Endothelial cell of umbilical vein (primary cell): ENCODE measurements around the gene ZNF384. TPM values are rescaled to one million over a fixed set of nuclear protein-coding genes. Genes with fewer than 3 reads are reported as not detected.

Experiments
- BruUV-seq: library from RNA; stranded (reverse); fragments of 400-500 nt; replicated peaks from 2 replicates; lab custom pipeline; 2021; lab: Mats Ljungman, UMichigan
- CTCF ChIA-PET: fragments of 300-600, 350-600 bp; sonication (Branson Sonifier 250); formaldehyde crosslinking; loops from one replicate; lab custom pipeline; 2021; ENCODE audit warnings: antibody characterized with exemption, inconsistent platforms; lab: Charles Lee
- POLR2A ChIA-PET: fragments of 300-600, 350-600 bp; sonication (Branson Sonifier 250); formaldehyde crosslinking; loops from one replicate; lab custom pipeline; 2021; ENCODE audit warnings: antibody characterized with exemption, inconsistent platforms; lab: Charles Lee
- DNase-seq: peaks from one replicate; pipeline ENCODE4 v3.0.0-alpha.2; 2011; ENCODE audit warnings: low read depth, low spot score
- FAIRE-seq: peaks from 2 replicates; lab custom pipeline; 2011; peaks lifted over from hg19 to GRCh38; lab: Jason Lieb, UNC
- H2AFZ ChIP-seq: 2 replicates; pipeline ENCODE4 v1.6.0; 2012; ENCODE audit warnings: low read depth, low read length, control low read depth, inconsistent platforms
- H3K27ac ChIP-seq: 2 replicates; pipeline ENCODE4 v1.5.1; 2011; ENCODE audit warnings: low read depth, mild to moderate bottlenecking, control low read depth, low read length, moderate library complexity; ENCODE audit not compliant: insufficient read depth
- H3K27me3 ChIP-seq, 2 experiments: 2 replicates each; pipeline versions ENCODE4 v1.6.0 to v1.6.1; 2011; ENCODE audit warnings: low read length in 2 of 2, mixed read lengths in 1 of 2; ENCODE audit not compliant: control insufficient read depth in 2 of 2, insufficient read depth in 2 of 2
- H3K36me3 ChIP-seq, 2 experiments: 2 replicates in 1 of 2; 3 replicates in 1 of 2; pipeline ENCODE4 v1.5.1; 2011; ENCODE audit warnings: low read length in 2 of 2, mild to moderate bottlenecking in 1 of 2, moderate library complexity in 1 of 2; ENCODE audit not compliant: control insufficient read depth in 2 of 2, insufficient read depth in 2 of 2; ENCODE audit errors: extremely low read depth in 1 of 2
- H3K4me1 ChIP-seq: 3 replicates; pipeline ENCODE4 v1.5.1; 2011; ENCODE audit warnings: mild to moderate bottlenecking, low read length; ENCODE audit not compliant: control insufficient read depth, insufficient read depth; ENCODE audit errors: extremely low read depth
- H3K4me2 ChIP-seq: 2 replicates; pipeline ENCODE4 v1.6.1; 2011; ENCODE audit warnings: low read length, control low read depth, mixed read lengths; ENCODE audit not compliant: insufficient read depth
- H3K4me3 ChIP-seq, 3 experiments: fragments of 200-600 bp in 1 of 3; sonication (generic), shearing (Covaris generic) in 1 of 3; replicated peaks in 1 of 3; 2 replicates each; pipeline ENCODE4 v1.5.1; 2011 to 2016; ENCODE audit warnings: control low read depth in 3 of 3, low read length in 3 of 3, mild to moderate bottlenecking in 2 of 3, inconsistent platforms in 1 of 3, low read depth in 1 of 3, moderate library complexity in 1 of 3; ENCODE audit not compliant: insufficient read depth in 1 of 3
- H3K79me2 ChIP-seq: 2 replicates; pipeline ENCODE4 v1.6.0; 2012; ENCODE audit warnings: low read length, inconsistent platforms; ENCODE audit not compliant: control insufficient read depth, insufficient read depth
- H3K9ac ChIP-seq: replicated peaks from 2 replicates; pipeline ENCODE3; 2011; ENCODE audit warnings: low read length, control low read depth; ENCODE audit not compliant: insufficient read depth; ENCODE audit errors: extremely low read depth
- H3K9me1 ChIP-seq: replicated peaks from 3 replicates; pipeline ENCODE4 v1.6.0; 2011; ENCODE audit warnings: mild to moderate bottlenecking, low read length; ENCODE audit not compliant: control insufficient read depth, insufficient read depth; ENCODE audit errors: extremely low read depth
- H3K9me3 ChIP-seq: replicated peaks from 2 replicates; pipeline ENCODE4 v1.5.1; 2012; ENCODE audit warnings: low read length, inconsistent platforms; ENCODE audit not compliant: control insufficient read depth, insufficient read depth
- H4K20me1 ChIP-seq: replicated peaks from 2 replicates; pipeline ENCODE3; 2011; ENCODE audit warnings: mild to moderate bottlenecking, low read length; ENCODE audit not compliant: control insufficient read depth, insufficient read depth; ENCODE audit errors: extremely low read depth
- CTCF ChIP-seq, 2 donors: IDR thresholded peaks; 1 replicate in 1 of 2; 2 replicates in 1 of 2; pipeline ENCODE4 v1.5.1; 2011; ENCODE audit warnings: low read length in 2 of 2, mild to moderate bottlenecking in 2 of 2, moderate library complexity in 2 of 2, control low read depth in 1 of 2, inconsistent platforms in 1 of 2, low read depth in 1 of 2; ENCODE audit not compliant: insufficient read depth in 1 of 2; ENCODE audit errors: extremely low read depth in 1 of 2
- EZH2 ChIP-seq: IDR thresholded peaks from 2 replicates; pipeline ENCODE4 v1.6.1; 2012; ENCODE audit warnings: borderline replicate concordance, low read depth, mild to moderate bottlenecking, moderate library complexity, low read length, inconsistent platforms; ENCODE audit not compliant: severe bottlenecking
- FOS ChIP-seq: IDR thresholded peaks from 2 replicates; pipeline ENCODE4 v1.6.1; 2011; ENCODE audit warnings: mild to moderate bottlenecking, low read length, moderate library complexity, borderline replicate concordance; ENCODE audit not compliant: insufficient read depth
- GATA2 ChIP-seq: IDR thresholded peaks from 2 replicates; pipeline ENCODE4 v1.7.0; 2011; ENCODE audit warnings: low read depth, mild to moderate bottlenecking, moderate library complexity, mixed read lengths, low read length; ENCODE audit not compliant: insufficient read length, insufficient read depth
- JUN ChIP-seq: IDR thresholded peaks from 2 replicates; pipeline ENCODE4 v1.6.1; 2011; ENCODE audit warnings: borderline replicate concordance, low read depth; ENCODE audit not compliant: insufficient read length, insufficient read depth
- MAX ChIP-seq: IDR thresholded peaks from 2 replicates; pipeline ENCODE4 v1.6.1; 2011; ENCODE audit not compliant: insufficient read depth, insufficient read length
- MYC ChIP-seq: IDR thresholded peaks from one replicate; pipeline ENCODE4 v1.6.1; 2011; ENCODE audit warnings: mild to moderate bottlenecking, low read depth, low read length
- POLR2A ChIP-seq: IDR thresholded peaks from 2 replicates; pipeline ENCODE4 v1.6.1; 2012; ENCODE audit warnings: low read depth, mild to moderate bottlenecking, control low read depth, low read length
- POLR2AphosphoS5 ChIP-seq: IDR thresholded peaks from 2 replicates; pipeline ENCODE4 v1.6.1; 2012; ENCODE audit warnings: low read depth, mild to moderate bottlenecking, control low read depth, low read length, moderate library complexity; ENCODE audit not compliant: insufficient read depth
- dilution Hi-C: fragments of 300-500 bp; cut with MboI; formaldehyde crosslinking; loops from one replicate; pipeline ENCODE4 v1.15.0; 2019; ENCODE audit warnings: low sequenced_read_pairs; ENCODE audit not compliant: extremely low pct_ligation_motif_present
- intact Hi-C: fragments of 100-400 bp; cut with micrococcal nuclease; formaldehyde crosslinking; loops from one replicate; pipeline ENCODE4 v1.10.0; 2022
- polyA plus RNA-seq, 4 experiments: library from polyadenylated mRNA; depleted of rRNA in 3 of 4; stranded (reverse) in 3 of 4; unstranded in 1 of 4; fragments of >200 nt; gene quantifications; 2 replicates each; pipeline versions ENCODE4 v1.2.1 to v1.2.3, GENCODE V29; 2011 to 2012; ENCODE audit warnings: missing spikeins in 1 of 4
- total RNA-seq: library from RNA; stranded (reverse); gene quantifications from 2 replicates; pipeline ENCODE4 v1.2.3, GENCODE V29; 2021

The ZNF384 gene
- total and polyA plus RNA-seq, 2 donors (not counting 3 experiments of a cell fraction or from before 2014, with no cell fraction given): 52.8 to 58.3 TPM

GRCh38 chr12:6635375-6635855, 53.8 kb downstream of the ZNF384 start:
- dilution Hi-C loops: no loop called here
- H2AFZ ChIP-seq: no peak overlapping the region
- no peak overlapping the region for H3K4me3 ChIP-seq
- TF ChIP-seq EZH2: no peak
- TF ChIP-seq JUN: no peak
- TF ChIP-seq MYC: no peak
- no peak for TF ChIP-seq GATA2
- TF ChIP-seq FOS: no peak
- no peak for TF ChIP-seq MAX
- no peak for TF ChIP-seq POLR2AphosphoS5
- no peak for TF ChIP-seq POLR2A
- no peak for TF ChIP-seq CTCF (IDR thresholded peaks at IDR 0.05; ENCODE audit: extremely low read depth in 1 of 2, insufficient read depth in 1 of 2, low read depth in 1 of 2, low read length in 2 of 2)
- ChIA-PET CTCF (interaction anchor here (1.0 to 1.5 kb wide), 3 partner anchors 9 to 15 kb away, joined by 4 to 6 read pairs (median 4); no protein-coding TSS in a partner anchor), POLR2A (interaction anchor here (0.6 kb wide), 1 partner anchor 13 kb away, joined by 3 read pairs; no protein-coding TSS in a partner anchor)
- no peaks in the 10 kb centered on the region for H3K9me1 ChIP-seq
- H3K9me3 ChIP-seq: no peaks in the 10 kb centered on the region
- DNase-seq (no peak), FAIRE-seq (no peak)
- H3K27ac ChIP-seq: no peak overlapping the region
- no peaks in the 10 kb centered on the region for H3K79me2 ChIP-seq
- no peaks in the 10 kb centered on the region for H3K36me3 ChIP-seq
- H3K27me3 ChIP-seq: no peaks in the 10 kb centered on the region
- no peak overlapping the region for H3K4me2 ChIP-seq
- H3K4me1 ChIP-seq: peaks cover 13% of the 10 kb centered on the region
- H3K9ac ChIP-seq: no peak overlapping the region
- no TSS peak for BruUV-seq
- H4K20me1 ChIP-seq: no peaks in the 10 kb centered on the region
- intact Hi-C loops: no loop called here
